ENCODE results near the gene SEMA6A.
"Not testable (repeated sequence)": the region's sequence is repeated elsewhere in the genome, so short reads cannot be mapped to it uniquely, and the experiment has no call there.

SEMA6A gene

DNA sequence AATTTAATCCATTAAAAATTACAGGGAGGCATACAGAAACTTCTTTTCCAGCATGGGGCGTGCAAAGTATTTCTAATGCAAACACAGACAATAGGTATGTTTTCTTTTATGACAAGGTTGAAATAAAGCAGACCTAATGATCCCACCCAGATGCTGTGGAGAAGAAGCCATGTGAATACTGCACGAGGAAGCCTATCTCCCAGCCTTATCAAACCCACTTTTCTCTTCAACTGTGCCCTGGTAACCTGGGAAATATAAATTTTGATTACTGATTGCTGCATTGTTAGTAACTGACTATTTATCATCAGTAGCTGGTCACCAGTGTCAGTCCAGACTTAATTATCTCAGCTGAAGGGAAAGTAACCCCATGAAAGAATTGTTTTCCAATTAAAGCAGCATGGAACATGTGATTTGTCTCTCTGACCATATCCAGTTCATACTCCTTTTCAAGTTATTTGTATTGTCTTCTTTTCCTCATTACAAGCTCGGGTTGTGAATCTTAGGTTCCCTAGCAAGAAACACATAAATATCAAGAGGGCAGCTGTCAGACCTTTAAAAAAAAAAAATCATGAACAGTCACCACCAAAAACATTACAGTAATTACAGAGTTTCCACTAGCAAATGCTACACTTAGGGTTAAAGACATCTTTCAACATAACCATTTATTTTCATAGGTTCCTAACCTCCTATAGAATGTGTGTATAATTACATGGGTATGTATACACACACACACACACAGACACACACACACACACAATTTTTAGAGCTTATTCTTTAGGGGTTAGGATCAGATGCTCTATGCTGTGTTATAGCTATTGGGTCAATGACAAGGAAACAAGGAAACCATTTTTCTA lies 50.3 kb downstream of the SEMA6A start:
- no peak for DNase-seq (ENCODE audit: low read depth)

DNA sequence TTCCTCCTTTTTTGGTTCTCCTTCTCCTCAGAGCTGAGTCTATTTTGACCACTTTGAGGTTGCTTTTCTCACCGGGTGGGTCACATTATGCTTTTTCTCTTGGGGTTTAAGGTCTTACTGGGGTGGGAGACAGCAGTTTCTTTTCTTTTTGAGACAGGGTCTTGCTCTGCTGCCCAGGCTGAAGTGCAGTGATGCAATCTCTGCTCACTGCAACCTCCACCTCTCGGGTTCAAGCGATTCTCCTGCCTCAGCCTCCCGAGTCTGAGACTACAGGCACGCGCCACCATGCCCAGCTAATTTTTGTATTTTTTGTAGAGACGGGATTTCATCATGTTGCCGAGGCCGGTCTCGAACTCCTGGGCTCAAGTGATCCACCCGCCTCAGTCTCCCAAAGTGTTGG lies 51.4 kb downstream of the SEMA6A start:
- not testable (repeated sequence) for DNase-seq (ENCODE audit: low read depth)

DNA sequence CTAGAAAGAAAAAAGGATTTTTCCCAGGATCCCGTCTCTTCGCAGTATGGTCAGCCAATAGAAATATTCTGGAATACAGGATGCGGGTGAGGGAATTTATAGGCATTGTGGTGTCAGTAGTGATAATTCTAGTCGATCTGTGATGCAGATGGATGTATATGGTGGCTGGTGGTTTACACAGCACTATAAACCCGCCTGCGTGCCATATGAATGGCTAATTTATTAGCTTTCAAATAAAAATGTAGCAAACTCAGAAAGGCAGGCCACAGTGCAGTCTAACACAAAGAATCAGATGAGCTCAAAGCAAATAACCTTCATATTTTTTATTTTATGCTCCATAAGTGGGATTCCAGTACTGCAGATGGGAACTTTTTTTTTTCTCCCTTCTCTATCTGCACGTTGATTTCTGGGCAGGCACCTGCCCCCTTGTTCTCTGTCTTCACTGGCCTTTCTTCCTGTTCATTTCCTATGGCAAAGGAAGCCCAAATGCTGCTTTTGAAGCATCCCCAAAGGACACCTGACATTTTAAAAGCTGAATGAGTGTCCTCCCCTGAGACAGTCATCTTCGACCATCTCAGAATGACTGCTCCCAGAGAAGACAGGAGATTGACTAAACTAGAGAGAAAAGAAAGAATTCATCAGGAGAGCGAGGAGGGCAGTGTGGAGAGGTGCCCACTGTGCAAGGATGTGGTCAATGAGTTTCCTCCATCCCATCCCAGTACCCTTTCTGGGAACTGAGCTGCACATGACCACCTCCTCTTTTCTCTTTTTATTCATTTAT lies 52.1 kb downstream of the SEMA6A start:
- DNase-seq (ENCODE audit: low read depth), result no peak

DNA sequence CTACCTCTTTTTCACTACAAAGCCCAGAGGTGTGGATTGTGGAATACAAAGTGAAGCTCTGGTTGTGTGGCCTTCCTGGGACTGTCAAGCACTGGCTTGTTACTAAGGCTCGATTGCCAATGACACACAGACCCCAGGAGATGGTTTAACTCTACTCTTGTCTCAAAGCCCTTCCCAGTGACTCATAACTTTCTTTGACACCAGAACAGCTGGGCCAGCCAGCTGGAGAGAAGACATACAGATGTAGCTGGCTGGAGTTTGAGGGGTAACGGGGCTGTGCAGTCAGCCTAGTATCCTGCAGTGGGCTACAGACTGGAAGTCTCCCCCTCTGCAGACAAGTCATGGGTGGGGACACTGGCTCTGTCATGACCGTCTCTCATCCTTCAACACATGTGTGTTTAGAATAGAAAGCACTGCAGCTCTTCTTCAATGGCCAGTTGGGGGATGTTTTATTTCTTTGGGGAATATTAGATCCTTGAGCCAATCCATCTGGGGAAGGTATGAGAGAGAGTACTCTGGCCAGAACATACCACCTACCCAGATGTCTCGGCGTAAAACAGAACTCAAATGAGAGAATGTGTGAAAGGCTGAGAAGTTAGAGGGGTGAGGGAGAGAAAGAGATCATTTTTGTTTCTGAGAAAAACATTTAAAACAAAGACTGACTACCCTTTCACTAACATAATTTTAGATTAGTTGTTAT lies 53.3 kb downstream of the SEMA6A start:
- no peak for DNase-seq (ENCODE audit: low read depth)

DNA sequence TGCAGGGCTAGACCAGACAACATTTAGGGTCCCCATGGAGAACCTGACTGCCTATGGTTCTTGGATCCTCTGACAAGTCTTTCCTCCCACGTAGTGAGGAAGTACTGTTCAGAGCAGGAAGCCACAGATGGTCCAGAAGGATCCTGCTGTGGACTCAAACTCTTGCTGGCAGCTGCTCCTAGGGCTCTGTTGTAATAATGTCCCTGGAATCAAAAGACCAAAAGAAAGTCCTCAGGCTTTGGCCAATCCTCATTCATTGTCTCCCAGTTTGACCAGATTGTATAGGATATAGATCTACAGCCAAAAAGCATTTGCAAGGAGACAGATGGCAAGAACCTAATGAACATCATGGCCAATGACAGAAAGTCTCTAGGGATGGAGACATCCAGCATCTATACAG lies 53.9 kb downstream of the SEMA6A start:
- DNase-seq (ENCODE audit: low read depth), result no peak

DNA sequence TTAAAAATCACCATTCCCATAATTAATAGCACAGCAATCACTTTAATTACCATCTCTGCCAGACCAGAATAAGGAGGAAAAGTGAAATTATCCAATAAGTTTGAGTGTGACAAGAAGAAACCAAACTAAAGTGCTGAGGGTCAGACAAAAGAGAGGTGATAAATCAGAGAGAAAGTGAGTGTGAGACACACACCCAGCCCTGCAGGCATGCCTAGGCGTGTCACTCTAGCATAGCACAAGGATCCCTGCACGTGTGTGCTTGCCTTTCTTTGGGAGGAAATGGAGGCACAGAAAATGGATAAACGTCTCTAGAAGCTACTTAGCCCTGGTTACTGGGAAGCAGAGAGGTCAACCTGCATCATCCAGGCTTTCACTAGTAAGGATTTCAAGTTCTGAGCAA lies 56.2 kb downstream of the SEMA6A start:
- DNase-seq (ENCODE audit: low read depth), result no peak

DNA sequence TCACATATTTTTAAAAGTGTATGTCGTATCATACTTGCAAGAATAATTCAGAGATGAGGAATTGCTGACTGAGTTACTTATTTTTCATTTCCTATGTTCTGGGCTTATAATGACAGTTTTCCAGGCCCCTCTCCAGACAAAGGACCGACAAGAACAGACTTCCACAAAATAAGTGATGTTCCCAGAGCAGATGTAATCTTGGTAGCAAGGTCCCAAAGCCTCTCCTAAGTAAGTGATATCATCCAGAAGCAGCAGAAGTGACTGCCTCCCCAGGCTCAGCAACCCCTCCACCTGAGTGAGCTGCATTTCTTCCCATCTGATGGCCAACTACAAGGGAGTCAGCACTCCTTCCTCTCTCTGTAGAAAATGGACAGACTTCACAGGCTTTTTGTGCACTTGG lies 57.1 kb downstream of the SEMA6A start:
- DNase-seq (ENCODE audit: low read depth), result no peak

DNA sequence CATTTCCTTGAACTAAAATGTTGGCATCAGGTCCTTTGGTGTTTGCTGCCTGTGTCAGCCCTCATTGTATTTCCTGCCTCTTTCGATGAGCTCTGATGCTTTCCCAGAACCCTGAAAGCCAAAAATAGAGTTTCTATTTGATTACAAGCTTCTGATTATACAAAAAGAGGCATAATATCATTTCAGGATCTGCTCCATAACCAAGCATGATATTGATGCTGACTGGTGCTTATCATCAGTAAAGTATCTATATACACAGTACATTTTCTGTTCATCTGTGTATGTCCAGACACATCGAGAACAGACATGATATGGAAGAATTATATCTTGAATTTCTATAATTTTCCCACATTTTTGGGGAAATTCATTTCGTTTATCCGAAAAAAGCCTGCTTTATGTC lies 58.6 kb downstream of the SEMA6A start:
- DNase-seq (ENCODE audit: low read depth), result no peak

DNA sequence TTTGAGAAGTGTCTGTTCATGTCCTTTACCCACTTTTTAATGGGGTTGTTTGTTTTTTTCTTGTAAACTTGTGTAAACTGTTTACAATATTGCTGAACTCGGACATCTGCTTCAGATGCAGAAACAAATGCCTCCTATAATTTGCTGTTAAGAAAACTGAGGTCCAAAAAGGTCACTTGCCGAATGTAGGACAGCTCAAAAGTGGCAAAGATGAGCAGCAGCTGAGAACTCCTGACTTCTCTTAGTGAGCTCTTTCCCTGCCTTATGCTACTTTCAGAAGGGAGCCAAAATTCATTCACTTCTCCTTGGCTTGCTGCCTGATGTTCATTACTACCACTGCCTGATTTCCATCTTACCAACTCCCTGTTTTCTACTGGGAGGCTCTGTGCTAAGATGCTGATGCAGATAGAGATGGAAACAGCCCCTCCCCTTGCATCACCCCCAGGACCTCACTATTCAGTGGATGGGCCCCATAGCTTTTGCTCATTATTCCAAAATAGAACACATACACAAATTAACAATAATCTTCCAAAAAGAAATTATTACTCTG lies 60.1 kb downstream of the SEMA6A start:
- DNase-seq (ENCODE audit: low read depth), result no peak

DNA sequence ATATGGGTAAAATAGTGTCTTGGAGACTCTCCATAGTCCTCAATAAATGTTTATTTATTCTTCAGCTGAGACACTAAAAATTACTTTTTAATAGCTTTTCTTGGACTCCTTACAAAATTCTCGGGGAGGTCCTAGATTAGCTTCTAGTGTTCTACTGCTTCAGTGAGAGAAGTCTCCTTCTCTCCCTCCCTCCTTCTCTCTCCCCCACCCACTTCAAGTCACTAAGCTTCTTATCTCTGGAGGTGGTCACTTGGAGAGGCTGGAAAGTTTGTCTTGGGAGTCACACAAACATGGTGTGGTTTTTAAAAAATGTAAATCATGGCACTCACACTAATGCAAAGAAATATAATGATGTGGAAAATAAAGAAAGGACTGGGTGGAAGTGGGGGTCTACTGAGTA lies 64.1 kb downstream of the SEMA6A start:
- DNase-seq (ENCODE audit: low read depth), result no peak

DNA sequence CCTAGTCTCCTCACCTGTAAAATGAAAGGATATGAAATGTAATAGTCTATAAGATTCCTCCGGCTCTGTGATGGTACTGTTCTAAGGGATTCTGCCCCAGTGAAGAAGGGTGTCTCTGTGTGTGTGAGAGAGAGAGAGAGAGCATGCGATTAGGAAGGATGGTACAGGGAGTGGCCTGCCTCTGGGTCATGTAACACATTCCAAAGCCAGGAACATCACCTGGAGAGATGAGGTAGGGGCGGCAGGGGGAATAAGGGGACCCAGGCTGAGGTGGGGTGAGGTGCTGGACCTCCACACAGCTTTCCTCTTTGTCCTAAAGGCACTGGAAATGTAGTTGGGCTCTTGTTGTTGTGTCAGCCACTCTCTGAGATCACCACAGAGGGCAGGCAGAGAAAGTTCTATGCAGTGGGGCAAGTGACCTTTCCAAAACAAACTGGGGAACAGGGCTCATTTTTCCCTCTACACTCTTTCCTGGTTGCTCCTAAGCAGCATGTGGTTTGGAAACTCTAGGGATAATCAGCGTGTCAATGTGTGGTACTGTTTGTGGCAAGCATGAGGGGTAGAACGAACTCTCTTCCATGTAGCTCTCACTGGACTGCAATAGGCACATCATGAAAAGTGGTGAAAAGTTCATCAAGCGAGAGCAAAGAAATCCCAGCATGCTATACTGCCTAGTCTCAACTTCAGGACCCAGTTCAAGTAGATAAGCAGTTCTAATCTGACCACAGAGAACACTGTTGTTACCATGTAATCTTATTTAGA lies 65.0 kb downstream of the SEMA6A start:
- no peak for DNase-seq (ENCODE audit: low read depth)

DNA sequence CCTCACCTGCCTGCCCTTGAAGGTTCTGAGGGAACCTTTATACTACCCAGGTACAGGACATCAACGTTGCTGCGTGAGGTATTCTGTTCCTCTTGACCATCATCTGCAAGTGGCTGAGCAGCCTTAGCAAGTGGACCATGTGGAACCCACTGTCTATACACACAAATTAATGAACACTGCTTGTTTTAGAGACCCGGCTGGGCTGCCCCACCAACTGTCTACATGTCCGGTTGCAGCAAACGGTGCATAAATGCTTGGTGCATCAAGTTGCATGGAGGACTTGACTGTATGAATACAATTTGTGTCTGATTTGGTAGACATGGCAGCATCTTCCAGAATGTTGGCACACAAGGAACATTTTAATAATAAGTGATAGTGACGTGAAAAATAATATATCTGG lies 65.8 kb downstream of the SEMA6A start:
- no peak for DNase-seq (ENCODE audit: low read depth)

DNA sequence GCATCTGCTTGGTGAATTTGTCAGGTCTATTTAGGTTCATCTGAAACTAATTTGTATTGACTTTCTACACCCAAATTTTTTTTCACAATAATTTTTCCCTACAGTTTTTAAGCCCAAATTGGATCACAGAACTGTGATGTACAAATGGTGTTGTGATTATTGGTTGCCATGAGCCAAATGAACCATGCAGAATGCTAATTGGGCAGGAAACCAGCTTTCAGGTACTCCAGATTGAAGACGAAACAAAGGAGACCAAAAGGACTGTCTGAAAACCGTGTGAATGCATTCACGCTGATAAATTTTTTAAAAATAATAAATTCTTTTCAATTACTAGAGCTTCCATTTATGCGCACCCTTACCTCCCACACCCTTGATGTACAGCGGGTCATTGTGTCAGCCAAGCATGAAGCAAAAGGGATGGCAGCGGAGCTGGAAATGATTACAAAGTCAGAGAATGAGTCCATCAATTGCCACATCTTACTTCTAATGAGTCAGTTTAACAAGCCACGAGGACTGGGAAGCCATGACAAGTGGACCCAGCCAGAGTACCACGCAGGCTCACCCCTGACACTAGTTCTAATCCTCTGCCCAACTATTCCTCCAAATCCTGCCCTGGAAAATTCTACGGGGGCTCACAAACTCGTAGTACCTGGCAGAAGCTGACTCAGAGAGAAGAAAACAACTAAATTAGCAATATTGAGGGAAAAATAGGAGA lies 66.5 kb downstream of the SEMA6A start:
- DNase-seq (ENCODE audit: low read depth), result no peak

DNA sequence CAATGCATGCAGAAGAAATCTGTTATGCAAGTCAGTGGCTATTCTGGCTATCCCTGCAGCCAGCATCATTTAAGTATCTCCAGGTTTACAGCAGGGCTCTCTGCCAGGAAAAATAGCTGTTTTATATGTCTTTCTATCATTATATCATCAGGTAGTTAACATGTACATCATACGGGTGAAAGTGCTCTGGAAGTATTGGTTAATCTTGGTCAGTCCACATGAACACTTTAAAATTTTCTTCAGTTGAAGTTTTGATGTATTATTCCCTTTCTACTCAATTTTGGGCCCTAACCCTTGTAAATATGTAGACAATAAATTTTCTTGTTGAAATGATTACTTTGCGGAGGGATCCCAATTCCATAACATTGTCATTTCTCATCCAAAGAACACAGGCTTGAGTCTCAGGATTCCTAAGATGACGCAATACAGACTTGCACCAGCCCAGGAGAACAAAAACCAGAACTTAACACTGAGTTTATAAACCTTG lies 67.5 kb downstream of the SEMA6A start:
- DNase-seq (ENCODE audit: low read depth), result no peak

DNA sequence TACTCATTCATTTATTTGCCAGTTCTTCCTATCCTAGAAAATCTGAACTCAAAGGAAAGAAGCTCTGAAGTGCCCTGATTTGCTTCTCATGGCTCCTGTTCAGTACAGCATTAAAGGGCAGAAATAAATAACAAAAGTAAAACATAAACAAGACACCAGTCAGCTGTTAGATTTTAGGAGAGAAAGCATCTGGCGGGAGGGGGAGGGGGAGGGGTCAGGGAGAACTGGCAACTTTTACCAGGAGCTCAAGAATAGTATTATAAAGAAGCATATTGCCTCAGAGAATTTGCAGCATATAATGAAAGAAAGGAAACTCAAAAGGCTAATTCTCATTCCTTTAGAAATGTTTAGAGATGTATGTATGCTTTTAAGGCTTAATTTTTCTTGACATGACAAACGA lies 68.1 kb downstream of the SEMA6A start:
- no peak for DNase-seq (ENCODE audit: low read depth)

DNA sequence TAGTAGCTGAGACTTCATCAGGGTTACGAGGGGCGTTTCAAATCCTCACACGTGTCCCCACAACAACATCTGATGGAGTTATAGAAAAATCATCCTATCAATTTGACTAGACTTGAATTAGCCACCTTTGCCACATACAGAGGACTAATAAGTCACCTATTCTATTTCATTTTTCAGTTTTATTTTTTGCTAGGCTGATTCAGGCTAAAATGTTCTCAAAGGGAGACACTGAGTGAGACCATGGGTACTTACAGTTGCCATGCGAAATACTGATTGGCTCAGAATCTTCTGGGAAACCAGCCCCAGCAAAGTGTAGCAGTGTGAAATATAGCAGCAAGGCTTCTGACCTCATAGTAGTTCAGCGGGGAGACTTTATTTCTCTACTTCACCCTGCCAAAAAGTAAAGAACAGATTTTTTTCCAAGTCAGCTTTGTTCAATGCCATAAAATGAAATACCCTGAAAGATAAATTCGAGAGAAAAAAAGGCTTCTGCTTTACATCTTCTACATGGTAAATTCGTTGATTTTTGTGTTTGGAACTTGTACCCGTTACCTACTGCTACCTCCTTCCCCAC lies 69.9 kb downstream of the SEMA6A start:
- no peak for DNase-seq (ENCODE audit: low read depth)

DNA sequence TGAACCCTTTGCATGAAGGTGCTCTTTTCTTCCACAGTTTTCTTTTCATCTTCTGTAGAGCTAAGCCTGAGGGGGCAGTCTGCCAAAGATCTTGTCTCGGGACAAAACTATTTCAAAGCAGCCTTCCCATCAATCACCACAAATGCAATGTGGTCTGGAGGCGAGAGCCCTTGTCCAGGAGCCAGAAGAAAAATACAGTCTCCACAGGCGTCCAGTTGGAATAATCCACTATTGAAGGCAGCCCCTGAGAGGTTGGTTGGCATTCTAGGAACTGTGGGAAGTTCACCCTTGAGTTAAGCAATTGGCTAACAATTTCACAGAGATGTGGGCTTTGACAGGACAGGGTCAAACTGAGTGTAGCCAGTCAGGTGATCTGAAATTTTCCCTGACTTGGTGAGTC lies 72.0 kb downstream of the SEMA6A start:
- no peak for DNase-seq (ENCODE audit: low read depth)

DNA sequence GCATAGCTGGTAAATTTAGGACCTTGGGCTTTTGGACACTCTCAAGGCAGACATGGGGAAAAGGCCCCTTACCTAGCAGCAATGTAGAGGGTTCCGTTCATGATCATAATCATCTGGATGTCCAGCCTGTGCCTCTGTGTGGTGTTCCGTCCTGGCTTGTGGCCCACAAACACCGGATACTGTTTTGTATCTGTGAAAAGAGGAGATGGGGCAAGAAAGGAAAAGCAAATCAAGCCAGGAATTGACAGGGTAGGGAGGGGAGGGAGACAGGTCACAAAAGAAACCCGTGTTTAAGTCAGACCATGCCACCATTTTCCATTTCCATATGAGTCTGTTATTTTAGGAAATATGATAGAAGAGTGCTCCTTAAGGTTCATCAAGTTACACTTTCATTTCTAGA lies 72.5 kb downstream of the SEMA6A start:
- no peak for DNase-seq (ENCODE audit: low read depth)

DNA sequence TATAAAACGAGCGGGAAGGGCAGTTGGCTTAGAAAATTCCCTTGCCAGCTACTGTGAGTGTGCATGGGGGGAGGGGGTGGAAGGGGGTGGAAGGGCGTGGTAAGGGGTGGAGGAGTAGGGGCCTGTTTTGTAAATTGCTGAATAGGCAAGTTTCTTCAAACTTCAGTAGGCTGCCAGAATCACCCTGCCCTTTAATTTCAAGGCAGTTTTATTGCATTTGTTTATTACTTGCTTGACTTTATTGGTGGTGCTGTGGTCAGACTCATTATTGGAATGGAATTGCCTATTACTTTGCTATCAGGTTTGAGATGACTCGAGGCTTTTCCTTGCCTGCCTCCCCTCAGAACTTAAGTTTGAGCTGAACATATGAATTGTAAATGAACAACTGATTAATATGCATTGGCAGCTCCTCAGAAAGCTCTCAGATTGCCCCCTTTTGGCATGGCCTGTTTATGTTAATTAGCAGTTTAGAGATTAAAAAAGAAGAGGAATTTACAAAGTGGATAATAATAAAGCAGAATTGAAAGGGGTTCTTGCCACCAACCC lies 76.0 kb downstream of the SEMA6A start:
- DNase-seq (ENCODE audit: low read depth), result no peak

DNA sequence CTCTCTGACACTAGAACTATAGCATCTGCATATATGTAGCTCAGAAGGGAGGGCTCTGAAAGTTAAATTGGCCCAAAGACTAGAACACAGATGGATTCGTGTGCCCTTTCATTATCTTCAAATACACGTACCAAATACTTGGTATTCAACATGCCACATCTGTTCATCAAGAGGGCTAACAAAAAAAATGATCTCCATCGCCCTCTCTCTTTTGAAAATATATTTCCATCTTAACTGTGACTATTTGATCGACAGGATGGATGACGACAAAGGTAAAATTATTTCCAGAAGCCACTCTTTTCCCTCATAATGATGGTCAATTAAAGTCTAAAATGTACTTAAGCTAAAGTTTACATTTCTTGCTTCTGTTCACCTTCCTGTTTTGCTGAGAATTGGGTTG lies 77.0 kb downstream of the SEMA6A start:
- no peak for DNase-seq (ENCODE audit: low read depth)
